GM10266 (cell line): Measurements from ENCODE around the gene LONP2.

Source experiments
- DNase-seq: peaks from one replicate; pipeline ENCODE4 v3.0.0; 2012; ENCODE audit errors: extremely low spot score
- CTCF ChIP-seq: IDR thresholded peaks from 2 replicates; pipeline ENCODE4 v1.5.1; 2012; ENCODE audit warnings: mild to moderate bottlenecking, low read depth; ENCODE audit not compliant: control insufficient read depth, insufficient read depth; ENCODE audit errors: missing control alignments

The LONP2 gene

GRCh38 chr16:48405153-48405552 lies 161.1 kb downstream of the LONP2 start:
- no peak for TF ChIP-seq CTCF
- no peak for DNase-seq

GRCh38 chr16:48405907-48406306 lies 161.8 kb downstream of the LONP2 start:
- no peak for DNase-seq
- TF ChIP-seq CTCF = no peak
